GM18873 (cell line): Measurements from ENCODE around the gene TUBB4B.

Experiments used
- ATAC-seq: cut with Tn5 transposase; IDR thresholded peaks from one replicate; pipeline ENCODE4 v1.9.1; 2021; ENCODE audit warnings: mild to moderate bottlenecking, moderate library complexity, moderate number of reproducible peaks; ENCODE audit not compliant: unreplicated experiment, low FRiP score

Gene TUBB4B

GRCh38 chr9:137267933-137268355 is 26.9 kb downstream of the TUBB4B start:
- ATAC-seq: no peak

DNA sequence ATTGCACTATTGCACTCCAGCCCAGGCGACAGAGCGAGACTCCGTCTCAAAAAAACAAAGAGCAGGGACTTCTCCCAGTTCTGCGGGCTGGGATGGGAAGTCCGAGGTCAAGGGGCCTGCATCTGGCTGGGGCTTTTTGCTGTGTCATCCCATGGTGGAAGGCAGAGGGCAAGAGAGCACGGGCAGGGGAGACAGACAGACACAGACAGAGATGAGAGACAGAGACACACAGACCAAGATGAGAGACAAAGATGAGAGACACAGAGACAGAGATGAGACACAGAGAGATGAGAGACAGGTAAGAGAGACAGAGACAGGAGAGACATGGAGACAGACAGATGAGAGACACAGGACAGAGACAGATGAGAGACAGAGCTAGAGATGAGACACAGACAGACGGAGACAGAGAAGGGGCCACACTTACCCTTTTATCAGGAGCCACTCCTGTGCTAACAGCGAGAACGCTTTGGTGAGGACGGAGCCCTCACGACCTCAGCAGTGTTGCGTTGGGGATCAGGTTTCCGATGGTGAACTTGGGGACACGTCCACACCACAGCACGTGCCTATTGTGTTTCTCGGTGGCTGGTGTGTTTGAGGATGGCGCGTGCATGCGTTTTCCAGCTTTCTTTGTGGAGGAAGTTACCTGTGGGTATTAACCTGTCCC is 27.6 kb downstream of the TUBB4B start:
- no peak for ATAC-seq

- no peak for ATAC-seq
Observed at GRCh38 chr9:137269231-137269772, 28.2 kb downstream of the TUBB4B start.

GRCh38 chr9:137270929-137271695 is 30.0 kb downstream of the TUBB4B start:
- no peak for ATAC-seq

GRCh38 chr9:137271696-137272076 is 30.6 kb downstream of the TUBB4B start:
- ATAC-seq: no peak

GRCh38 chr9:137272241-137273094 is 31.4 kb downstream of the TUBB4B start:
- ATAC-seq: no peak

- ATAC-seq: no peak
Observed at GRCh38 chr9:137273095-137273490, 32.0 kb downstream of the TUBB4B start.

- no peak for ATAC-seq
Observed at GRCh38 chr9:137273611-137274320, 32.7 kb downstream of the TUBB4B start.

DNA sequence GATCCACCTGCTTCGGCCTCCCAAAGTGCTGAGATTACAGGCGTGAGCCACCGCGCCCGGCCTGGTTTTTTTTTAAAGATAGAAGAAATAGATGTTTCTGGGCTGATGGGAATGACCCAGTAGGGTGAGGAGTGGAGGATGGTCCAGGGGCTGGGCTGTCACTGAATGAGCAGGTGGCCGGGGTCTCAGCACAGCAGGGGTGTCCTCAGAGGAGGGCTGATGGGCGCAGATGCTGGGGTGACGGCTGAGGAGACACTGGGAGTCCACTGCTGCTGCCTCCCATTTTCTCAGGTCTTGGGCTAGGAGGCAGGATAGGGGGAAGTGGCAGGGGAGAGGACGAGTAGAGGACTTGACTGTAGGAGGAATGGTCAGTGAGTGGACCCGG is 34.1 kb downstream of the TUBB4B start:
- no peak for ATAC-seq

- no peak for ATAC-seq
Observed at GRCh38 chr9:137275588-137276472, 34.7 kb downstream of the TUBB4B start.

DNA sequence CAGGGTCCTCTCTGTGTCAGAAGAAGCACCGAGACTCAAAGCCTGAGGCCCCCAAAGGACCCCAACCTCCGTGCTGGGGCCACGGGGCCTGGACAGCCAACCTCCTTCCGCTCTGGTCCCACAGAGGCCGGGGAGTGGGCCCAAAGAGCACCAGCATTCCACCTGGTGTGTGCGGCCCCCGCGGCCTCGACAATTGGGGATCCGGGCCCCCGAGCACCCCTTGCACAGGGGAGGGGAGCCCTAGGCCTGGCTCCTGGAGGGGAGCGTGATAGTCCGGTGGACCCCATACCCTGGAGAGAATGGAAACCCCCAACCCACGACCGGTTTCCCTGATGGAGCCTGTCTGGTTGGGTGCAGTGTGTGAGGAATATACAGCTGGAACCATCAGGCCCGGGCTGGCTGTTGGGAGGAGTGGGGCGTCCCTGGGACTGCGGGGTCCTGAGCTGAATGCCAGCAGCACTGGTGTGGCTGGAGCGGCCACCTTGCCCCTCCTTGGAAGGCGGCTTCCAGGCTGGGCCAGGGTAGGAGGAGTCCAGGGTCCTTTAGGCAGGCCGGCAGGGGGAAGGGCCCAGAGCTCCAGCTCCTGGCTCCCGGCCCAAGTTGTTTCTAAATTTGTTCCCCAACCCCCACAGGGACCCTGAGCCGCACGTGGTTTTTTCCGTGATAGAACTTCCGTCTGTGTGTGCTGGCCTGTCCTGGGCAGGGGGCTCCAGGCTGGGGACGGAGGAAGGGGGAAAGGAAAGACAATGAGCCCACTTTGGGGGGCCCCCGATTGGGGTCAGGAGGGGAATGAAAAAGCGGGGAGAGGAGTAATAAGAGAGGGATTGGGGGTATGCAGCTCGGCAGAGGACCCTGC is 35.6 kb downstream of the TUBB4B start:
- ATAC-seq: no peak

- peak; percentile 64 for ATAC-seq
Observed at GRCh38 chr9:137277329-137278041, 36.4 kb downstream of the TUBB4B start, which contains the start of gene TOR4A. Gene TOR4A, plus strand, starts transcription at chr9:137277726. Its CDS starts 964 bp downstream, at chr9:137278690.

GRCh38 chr9:137278061-137278701 is 37.1 kb downstream of the TUBB4B start:
- ATAC-seq: no peak

- no peak for ATAC-seq
Observed at GRCh38 chr9:137278721-137279711, 37.9 kb downstream of the TUBB4B start.

GRCh38 chr9:137279741-137280473 is 38.8 kb downstream of the TUBB4B start:
- no peak for ATAC-seq
